HG03135 (cell line): ENCODE data around the gene MROH7.

Experiments used
- ATAC-seq: cut with Tn5 transposase; IDR thresholded peaks from one replicate; pipeline ENCODE4 v1.9.1; 2021; ENCODE audit warnings: mild to moderate bottlenecking, moderate library complexity; ENCODE audit not compliant: unreplicated experiment

MROH7 gene

DNA sequence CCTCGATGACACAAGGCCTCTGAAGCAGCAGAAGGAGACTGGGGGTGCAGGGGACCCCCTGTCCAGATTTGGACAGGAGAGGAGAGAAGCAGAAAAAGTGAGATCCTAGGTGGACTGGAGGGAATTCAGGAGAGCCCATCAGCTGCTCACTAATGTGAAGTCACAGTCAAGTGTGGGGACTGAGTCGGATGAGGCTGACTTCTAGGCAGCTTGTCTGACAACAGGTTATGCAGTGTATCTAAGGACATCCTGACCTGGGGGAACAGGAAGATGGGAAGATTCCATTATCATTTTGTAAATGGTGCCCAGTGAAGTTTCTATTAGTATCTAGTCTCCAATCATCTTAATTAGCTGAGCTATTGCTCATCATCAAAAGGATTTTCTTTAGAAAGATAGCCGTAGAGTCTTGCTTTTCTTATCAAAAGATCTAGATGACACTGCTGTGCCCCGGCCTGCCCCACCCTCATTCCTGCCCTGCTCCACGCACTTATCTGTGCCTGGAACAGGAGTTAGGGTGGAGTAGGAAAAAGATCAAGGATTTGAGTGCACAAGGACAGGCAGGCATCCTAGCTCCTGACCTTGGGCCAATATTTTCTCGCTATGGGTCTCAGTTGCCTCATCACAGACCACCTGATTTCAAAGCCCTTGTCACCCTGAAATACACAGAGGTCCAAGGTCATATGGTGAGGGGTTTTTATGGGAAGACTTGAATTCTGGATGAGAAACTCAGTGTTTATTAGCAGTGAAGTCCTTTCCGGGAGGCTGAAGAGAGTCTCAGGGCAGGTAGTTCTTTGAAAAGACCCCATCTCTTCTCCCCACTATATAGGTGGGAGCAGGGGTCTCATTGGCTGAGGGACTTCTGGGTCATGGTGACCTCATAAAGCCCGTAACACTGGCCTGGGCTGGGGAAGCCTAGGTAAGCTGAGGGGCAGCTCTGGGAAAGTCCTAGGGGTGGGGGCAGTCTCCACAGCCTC is at the start of gene MROH7:
MROH7 (plus strand) TSS at position 924 of the 974 bp plus-strand sequence. CDS start 11,141 bp downstream, outside the sequence.
- ATAC-seq, result no peak

DNA sequence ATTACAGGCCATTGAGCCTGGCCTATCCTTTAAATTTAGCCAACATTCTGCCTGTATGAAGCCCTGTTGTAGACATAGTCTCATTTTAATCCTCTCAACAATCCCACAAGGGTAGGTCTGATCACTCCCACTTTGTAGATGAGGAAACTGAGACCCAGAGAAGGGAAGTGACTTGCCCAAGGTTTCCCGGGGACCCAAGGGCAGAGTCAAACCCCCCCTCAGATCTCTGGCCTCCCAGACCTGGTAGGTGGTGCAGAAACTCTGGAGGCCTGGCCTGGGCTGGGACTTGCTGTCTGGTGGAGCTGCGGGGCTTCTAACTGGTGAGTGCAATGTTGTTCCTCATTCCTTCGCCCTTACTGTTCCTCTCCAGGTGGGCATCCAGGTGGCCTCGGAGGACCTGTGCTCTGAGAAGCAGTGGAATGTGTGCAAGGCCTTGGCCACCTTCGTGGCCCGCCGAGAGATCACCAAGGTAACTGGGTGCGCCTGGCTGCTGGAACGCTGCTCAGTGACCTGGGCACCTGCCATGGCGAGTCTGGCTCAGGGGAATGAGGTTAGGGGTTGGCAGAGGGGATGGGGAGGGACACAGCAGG is 47.9 kb upstream of the MROH7 start:
- ATAC-seq, result no peak

GRCh38 chr1:54594463-54594862 is 47.1 kb upstream of the MROH7 start:
- no peak for ATAC-seq

DNA sequence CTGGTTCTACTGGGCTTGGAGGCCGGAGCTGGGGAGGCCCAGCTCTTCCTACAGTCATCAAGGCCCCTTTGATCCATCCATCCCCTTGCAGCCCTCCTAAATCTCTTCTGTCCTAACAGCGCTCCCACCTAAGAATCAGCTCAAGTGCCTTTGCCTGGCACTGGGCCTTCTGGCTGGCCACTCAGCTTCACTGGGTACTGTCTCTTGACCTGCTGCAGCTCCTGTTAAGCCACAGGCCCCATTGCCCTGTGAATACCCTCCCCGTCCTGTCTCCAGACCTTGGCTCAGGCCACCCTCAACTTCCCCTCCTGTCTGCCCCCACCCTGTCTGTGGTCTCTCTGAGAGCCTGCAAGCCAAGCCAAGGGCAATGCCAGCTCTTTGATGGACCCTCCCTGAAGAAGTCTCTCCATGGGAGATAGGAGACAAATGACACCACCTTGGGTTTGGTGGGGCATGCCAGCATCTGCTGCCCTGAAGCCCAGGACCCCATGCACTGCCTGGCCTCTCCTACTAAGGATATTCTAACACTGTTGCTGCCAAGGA is 45.6 kb upstream of the MROH7 start:
- no peak for ATAC-seq

- no peak for ATAC-seq
These were observed 44.8 kb upstream of the MROH7 start for GRCh38 chr1:54596756-54597155.

DNA sequence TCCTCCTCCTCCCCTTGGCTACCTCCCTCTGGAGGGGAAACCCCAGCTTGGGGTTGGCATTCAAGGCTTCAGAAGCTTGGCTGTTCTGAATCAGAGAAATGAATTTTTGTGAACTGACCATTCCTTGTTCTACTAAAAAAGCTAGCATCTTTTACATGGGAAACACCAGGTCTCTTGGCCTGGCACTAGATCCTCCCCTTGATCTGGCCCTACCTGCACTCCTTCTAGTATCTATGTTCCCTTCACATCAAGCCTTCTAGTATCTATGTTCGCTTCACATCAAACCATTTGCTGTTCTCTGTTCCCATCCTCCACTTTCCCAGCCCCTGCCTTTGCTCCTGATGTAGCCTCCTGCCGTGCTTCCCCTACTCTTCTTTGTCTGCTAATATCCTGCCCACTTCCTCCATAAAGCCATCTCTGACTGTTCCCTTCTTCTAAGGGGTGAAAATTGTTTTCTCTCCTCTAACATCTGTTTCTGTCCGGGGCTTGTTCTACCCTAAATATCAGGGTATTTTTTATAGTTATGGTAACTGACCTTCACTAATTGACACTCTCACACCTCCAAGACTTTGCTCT is 44.0 kb upstream of the MROH7 start:
- ATAC-seq, result no peak

GRCh38 chr1:54599211-54599823 is 42.3 kb upstream of the MROH7 start:
- no peak for ATAC-seq

GRCh38 chr1:54600947-54601721 is 40.5 kb upstream of the MROH7 start:
- no peak for ATAC-seq

DNA sequence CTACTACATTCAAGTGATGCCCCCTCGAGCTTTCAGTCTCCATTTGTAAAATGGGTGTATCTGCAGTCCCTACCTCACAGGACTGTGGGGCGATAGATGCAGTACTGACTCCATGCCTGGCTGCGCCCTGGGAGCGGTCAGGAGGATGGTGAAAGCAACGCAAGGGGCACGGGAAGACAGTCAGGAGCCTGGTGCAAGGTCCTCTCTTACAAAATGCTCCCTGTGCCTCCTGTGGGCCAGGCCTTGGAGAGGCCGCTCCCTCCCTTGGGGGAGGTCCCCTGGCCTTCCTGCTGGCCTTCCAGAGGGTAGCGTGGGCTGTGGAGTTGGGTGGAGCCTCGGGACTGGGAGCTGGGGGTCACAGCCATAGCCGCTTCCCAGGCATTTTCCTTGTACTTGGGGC is 39.9 kb upstream of the MROH7 start:
- ATAC-seq, result no peak

GRCh38 chr1:54602554-54602953 is 39.0 kb upstream of the MROH7 start:
- ATAC-seq, result no peak

GRCh38 chr1:54603241-54603640 is 38.3 kb upstream of the MROH7 start:
- ATAC-seq, result no peak

DNA sequence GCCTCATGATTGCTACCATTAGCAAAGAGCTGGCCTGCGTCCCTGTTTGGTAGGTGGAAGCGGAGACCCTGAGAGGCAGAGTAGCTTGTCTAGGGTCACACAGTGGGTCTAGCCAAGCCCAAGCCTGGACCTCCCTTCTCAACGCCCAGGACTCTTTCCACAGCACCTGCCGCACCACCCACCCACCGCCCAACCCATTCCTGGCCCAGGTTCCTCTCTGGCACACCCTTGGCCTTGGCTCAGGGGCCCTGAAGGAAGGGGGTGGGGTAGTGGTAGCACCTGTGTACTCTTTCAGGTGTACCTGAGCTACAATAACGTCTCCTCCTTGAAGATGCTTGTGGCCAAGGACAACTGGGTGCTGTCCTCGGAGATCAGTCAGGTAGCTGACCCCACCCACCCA is 37.5 kb upstream of the MROH7 start:
- no peak for ATAC-seq

- ATAC-seq, result no peak
These were observed 36.8 kb upstream of the MROH7 start for GRCh38 chr1:54604572-54605370.

GRCh38 chr1:54606096-54606989 is 35.2 kb upstream of the MROH7 start:
- ATAC-seq, result no peak

GRCh38 chr1:54606990-54607325 is 34.6 kb upstream of the MROH7 start:
- no peak for ATAC-seq

DNA sequence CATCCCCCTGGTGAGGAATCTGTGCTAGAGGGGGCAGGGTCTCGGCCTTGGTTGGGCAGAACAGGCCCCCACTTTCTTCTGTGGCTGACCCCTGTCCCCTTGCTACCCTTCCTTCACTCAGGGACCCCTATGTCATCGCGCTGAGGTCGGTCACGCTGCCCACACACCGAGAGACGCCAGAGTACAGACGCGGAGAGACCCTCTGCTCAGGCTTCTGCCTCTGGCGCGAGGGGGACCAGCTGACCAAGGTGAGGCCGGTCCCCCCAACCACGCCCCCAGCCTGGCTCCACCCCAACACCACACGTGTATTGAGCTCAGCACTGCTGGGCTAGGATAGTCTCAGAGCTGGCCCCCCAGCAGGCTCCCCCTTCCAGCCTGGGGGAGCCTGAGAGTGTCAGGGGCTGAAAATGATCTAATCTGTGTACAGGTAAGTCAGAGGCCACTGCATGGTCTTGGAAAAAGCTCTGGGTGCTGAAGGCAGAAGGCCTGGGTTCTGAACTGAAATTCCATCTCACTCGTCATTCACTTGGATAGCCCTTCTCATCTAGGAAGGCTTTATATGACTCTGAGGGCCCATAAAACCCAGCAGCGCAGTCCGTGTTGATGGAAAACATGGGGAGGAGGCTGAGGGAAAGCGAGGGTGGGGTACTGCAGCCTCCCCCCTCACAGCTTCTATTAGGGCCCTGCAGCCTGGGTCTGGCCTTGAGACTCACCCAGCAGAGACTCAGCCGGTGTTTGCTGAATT is 33.6 kb upstream of the MROH7 start:
- no peak for ATAC-seq

DNA sequence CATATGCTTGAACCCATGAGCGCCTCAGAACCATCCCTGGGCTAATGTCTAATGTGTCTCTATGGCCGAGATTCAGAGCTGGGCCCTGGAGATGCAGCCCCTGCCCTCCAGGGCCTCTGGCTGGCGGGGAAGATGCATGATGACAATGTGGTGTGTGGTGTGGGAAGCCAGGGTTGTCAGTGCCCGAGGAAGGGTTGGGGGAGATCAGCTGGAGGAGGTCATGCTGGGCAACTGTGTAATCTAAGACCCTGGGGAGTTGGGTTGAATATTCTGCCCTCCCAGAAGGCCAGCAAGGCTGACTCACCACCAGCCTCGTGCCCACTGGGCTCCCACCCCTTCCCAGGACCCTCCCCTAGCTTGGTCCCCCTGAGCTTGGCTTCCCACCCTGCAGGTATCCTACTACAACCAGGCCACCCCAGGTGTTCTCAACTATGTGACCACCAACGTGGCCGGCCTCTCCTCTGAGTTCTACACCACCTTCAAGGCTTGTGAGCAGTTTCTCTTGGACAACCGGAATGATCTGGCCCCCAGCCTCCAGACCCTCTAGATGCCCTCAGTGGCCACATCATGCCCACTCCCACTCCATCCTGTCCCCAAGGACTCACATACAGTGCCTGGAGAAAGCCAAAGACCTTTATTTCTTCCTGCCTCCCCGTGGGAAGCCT is 32.9 kb upstream of the MROH7 start:
- ATAC-seq, result no peak
